ENCODE measurements around the gene PPP1R9B. TPM values are rescaled to one million over a fixed set of nuclear protein-coding genes. Genes with fewer than 3 reads are reported as not detected.

The PPP1R9B gene
- total RNA-seq, 4 donors from 2014 or later = 28.6 to 37.2 (median 31.9) TPM

- DNase-seq = no peak
- intact Hi-C loops (cut with DNase I) = no loop called here
- Histone ChIP-seq H3K4me3 (replicated peaks in 1 of 3) (no peak overlapping the region), H3K4me1 (peaks cover 27 to 30% of the 10 kb centered on the region in 2 donors), H3K27ac (no peak overlapping the region), H3K36me3 (peaks cover 29 to 32% of the 10 kb centered on the region in 2 donors), H3K9me3 (no peaks in the 10 kb centered on the region), H3K27me3 (no peaks in the 10 kb centered on the region)
- 72 to 82% methylated on average over 2 of the region's 2 CpGs for WGBS, 2 donors
- TF ChIP-seq POLR2A (IDR thresholded peaks at IDR 0.05) = no peak
- no peak for TF ChIP-seq CTCF (IDR thresholded peaks at IDR 0.05)
Observed at GRCh38 chr17:50103252-50103651, 47.2 kb downstream of the PPP1R9B start.

GRCh38 chr17:50102164-50102991 lies 48.1 kb downstream of the PPP1R9B start:
- 55 to 81% methylated on average over 14 of the region's 15 CpGs for WGBS, 2 donors
- TF ChIP-seq POLR2A (IDR thresholded peaks at IDR 0.05) = no peak
- TF ChIP-seq CTCF (IDR thresholded peaks at IDR 0.05) = no peak
- DNase-seq = peak; percentile 89 to 95
- intact Hi-C loops (cut with DNase I) = no loop called here
- H3K4me1 ChIP-seq = peaks cover 27 to 30% of the 10 kb centered on the region in 2 donors
- H3K9me3 ChIP-seq = no peaks in the 10 kb centered on the region
- no peak overlapping the region for H3K4me3 ChIP-seq (replicated peaks in 1 of 3)
- peak overlapping the region; percentile 50 to 86 (median 84) for H3K27ac ChIP-seq
- peaks cover 23 to 30% of the 10 kb centered on the region in 2 donors for H3K36me3 ChIP-seq
- no peaks in the 10 kb centered on the region for H3K27me3 ChIP-seq

- H3K9me3 ChIP-seq = no peaks in the 10 kb centered on the region
- H3K4me3 ChIP-seq (replicated peaks in 1 of 3) = no peak overlapping the region
- peak overlapping the region; percentile 22 to 86 (median 84) for H3K27ac ChIP-seq
- H3K36me3 ChIP-seq = peaks cover 15 to 26% of the 10 kb centered on the region in 2 donors
- intact Hi-C loops (cut with DNase I) = no loop called here
- TF ChIP-seq CTCF (IDR thresholded peaks at IDR 0.05) = peak in 1 of 6 experiments; percentile 2
- TF ChIP-seq POLR2A (IDR thresholded peaks at IDR 0.05) = no peak
- H3K27me3 ChIP-seq = no peaks in the 10 kb centered on the region
- WGBS, 2 donors = 49 to 57% methylated on average over 16 to 17 of the region's 17 CpGs
- peak; percentile 26 to 32 for DNase-seq
- peaks cover 29 to 35% of the 10 kb centered on the region in 2 donors for H3K4me1 ChIP-seq
Observed at GRCh38 chr17:50101346-50102163, 48.9 kb downstream of the PPP1R9B start.

- DNase-seq = peak; percentile 75 to 77
- Histone ChIP-seq H3K4me3 (replicated peaks in 1 of 3) (no peak overlapping the region), H3K27ac (peak overlapping the region; percentile 22 to 86 (median 84)), H3K27me3 (no peaks in the 10 kb centered on the region), H3K9me3 (no peaks in the 10 kb centered on the region), H3K4me1 (peaks cover 35 to 41% of the 10 kb centered on the region in 2 donors), H3K36me3 (peaks cover 9 to 24% of the 10 kb centered on the region in 2 donors)
- intact Hi-C loops (cut with DNase I) = no loop called here
- 32 to 47% methylated on average over 15 of the region's 15 CpGs for WGBS, 2 donors
- TF ChIP-seq CTCF (IDR thresholded peaks at IDR 0.05) (no peak), POLR2A (IDR thresholded peaks at IDR 0.05) (no peak)
Observed at GRCh38 chr17:50100921-50101345, 49.5 kb downstream of the PPP1R9B start.
